Thyroid gland (tissue), 4 donors: ENCODE data around the gene SPINK13.

Experiments used
- CTCF ChIP-seq, 6 experiments: fragments of 200-600 bp in 3 of 6; fragments of 450-650 bp in 3 of 6; sonication (generic) in 3 of 6; IDR thresholded peaks; one replicate each; pipeline ENCODE4 v1.5.1; 2016 to 2019; ENCODE audit warnings: antibody characterized with exemption in 6 of 6, mild to moderate bottlenecking in 2 of 6, inconsistent platforms in 1 of 6, moderate library complexity in 1 of 6
- POLR2A ChIP-seq, 2 donors: fragments of 450-650 bp; IDR thresholded peaks; one replicate each; pipeline ENCODE4 v1.6.1; 2017; ENCODE audit warnings: antibody characterized with exemption in 2 of 2, mild to moderate bottlenecking in 2 of 2, moderate library complexity in 1 of 2

- TF ChIP-seq CTCF (IDR thresholded peaks at IDR 0.05) (peak in 3 of 6 experiments; percentile 42 to 48 (median 47)), POLR2A (IDR thresholded peaks at IDR 0.05) (no peak)
These were observed 21.9 kb downstream of the SPINK13 start for GRCh38 chr5:148290271-148291195.
